GM18502 (cell line): ENCODE measurements around the gene TAF4B.
"Not testable (repeated sequence)": the region's sequence is repeated elsewhere in the genome, so short reads cannot be mapped to it uniquely, and the experiment has no call there.

Source experiments
- ATAC-seq: cut with Tn5 transposase; IDR thresholded peaks from one replicate; pipeline ENCODE4 v1.9.1; 2021; ENCODE audit warnings: mild to moderate bottlenecking; ENCODE audit not compliant: unreplicated experiment, poor library complexity

TAF4B gene

DNA sequence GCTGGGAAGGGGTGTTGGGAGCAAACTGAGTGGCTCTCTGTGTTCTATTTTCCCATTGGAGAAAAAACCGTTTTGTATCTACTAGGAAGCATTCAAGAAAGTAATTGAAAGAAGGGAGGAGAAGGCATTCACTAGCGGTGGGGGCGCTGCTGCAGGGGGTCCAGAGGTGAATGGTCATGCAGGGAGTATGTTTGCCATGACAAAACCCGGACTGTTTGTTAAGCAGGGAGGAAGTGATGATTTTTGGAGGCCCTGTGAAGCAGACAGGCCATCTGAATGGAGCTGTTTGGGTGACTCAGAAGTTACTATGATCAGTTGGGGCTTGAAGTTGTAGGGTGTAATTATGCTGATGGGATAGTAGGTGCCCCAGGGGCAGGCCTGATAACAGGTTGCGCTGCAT, 7.0 kb downstream of the TAF4B start:
- ATAC-seq, result no peak

DNA sequence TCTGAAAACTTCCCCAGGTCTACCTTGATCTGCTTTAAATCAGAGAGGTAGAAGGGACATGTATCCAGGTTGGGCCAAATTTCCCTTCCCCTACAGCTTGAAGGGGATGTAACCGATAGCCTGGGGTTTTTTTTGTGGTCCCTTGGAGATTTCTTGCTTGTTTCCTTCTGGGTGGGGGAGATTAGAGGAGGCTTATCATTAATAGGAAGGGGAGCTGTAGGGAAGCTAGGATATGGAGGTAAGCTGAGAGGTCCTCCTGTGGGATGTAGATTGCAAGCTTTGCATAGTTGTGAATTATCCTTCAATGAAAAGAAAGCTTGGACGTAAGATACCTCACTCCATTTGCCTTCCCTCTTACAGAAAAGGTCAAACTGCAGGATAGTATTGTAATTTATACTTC, 11.1 kb downstream of the TAF4B start:
- ATAC-seq, result not testable (repeated sequence)

DNA sequence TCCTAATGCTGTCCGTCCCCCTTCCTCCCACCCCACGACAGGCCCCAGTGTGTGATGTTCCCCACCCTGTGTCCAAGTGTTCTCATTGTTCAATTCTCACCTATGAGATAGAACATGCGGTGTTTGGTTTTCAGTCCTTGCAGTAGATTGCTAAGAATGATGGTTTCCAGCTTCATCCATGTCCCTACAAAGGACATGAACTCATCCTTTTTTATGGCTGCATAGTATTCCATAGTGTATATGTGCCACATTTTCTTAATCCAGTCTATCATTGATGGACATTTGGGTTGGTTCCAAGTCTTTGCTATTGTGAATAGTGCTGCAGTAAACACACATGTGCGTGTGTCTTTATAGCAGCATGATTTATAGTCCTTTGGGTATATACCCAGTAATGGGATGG, 12.5 kb downstream of the TAF4B start:
- not testable (repeated sequence) for ATAC-seq

DNA sequence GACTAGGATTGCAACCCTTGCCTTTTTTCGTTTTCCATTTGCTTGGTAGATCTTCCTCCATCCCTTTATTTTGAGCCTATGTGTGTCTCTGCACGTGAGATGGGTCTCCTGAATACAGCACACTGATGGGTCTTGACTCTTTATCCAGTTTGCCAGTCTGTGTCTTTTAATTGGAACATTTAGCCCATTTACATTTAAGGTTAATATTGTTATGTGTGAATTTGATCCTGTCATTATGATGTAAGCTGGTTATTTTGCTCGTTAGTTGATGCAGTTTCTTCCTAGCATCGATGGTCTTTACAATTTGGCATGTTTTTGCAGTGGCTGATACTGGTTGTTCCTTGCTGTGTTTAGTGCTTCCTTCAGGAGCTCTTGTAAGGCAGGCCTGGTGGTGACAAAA, 16.1 kb downstream of the TAF4B start:
- ATAC-seq, result not testable (repeated sequence)

DNA sequence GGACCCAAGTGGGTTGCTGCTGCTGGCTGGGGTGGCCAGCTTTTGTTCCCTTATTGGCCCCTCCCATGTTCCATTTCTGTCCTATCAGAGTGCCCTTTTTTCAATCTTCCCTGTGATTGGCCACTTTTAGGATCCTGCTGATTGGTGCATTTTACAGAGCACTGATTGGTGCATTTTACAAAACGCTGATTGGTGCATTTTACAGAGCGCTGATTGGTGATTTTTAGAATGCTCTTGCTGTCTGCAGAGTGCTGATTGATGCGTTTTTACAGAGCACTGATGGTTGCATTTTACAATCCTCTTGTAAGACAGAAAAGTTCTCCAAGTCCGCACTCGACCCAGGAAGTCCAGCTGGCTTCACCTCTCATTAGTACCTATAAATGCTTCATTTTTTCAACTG, 19.2 kb downstream of the TAF4B start:
- ATAC-seq, result not testable (repeated sequence)

DNA sequence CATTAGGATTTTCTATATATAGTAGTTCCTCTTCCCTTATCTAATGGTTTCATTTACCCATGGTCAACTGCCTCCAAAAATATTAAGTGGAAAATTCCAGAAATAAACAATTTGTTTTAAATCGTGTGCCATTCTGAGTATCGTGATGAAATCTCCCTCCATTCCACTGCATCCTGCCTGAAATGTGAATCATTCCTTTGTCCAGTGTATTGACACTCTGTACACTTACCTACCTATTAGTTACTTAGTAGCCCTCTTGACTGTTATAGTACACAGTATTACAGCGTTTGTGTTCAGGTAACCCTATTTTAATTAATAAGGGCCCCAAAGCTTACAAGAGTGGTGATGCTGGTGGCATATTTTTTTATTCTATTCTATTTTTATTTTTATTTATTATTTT, 26.2 kb downstream of the TAF4B start:
- no peak for ATAC-seq

DNA sequence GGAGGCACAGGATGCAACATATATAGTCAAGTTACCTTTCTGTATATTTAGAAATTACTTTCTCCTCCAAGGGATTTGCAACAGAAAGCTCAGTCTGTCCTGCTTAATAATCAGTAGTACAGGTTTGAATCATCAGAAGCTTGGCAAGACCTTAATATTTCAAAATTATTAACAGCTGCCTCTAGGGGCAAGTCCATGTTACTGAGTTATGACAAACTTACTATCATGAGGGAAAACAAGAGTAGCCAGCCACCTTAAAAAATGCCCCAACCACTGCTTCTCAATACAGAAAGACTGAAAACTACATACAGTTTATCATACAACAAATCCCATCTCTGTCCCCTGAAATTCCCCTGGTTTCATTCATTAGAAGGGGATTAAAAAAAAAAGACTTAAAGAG, 28.6 kb downstream of the TAF4B start:
- peak; percentile 64 for ATAC-seq

DNA sequence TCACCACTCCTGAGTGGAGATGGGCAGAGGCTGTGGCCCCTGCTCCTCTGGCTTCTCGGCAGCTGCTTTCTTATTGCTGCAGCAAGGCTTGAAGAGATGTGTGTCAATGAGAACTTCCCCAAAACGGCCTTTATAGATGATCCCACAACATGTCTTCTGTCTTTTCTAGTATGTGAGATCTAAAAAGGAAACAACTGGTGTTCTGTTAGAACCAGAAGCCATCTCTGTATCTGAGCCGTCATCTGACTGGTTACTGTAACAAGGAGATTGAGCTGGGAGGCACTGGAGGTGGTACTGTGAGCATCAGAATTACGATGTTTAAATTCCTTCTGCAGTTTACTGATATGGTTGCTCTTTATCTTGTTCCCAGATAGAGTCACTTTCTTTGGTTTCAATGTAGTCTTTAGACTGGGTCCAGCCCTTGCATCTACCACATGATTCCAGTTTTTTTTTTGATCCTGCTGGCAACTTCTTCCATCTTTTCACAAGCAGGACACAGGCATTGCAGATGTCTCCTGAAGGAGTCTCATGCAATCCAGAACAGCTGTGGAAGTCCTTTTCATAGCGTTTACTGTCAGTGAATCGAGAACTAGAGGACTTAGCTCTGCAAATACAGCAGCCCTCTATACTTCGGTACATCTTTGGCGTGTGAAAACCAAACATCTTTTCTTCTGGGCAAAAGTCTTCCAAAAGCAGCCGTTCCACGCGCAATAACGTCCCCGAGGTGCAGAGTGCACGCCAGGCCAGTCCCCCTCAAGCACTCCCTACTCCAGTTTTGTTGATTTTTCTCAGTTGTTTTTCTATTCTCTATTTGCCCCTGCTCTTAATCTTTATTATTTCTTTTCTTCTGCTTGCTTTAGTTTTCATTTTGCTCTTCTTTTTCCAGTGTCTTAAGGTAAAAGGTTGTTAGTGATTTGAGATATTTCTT, 29.7 kb downstream of the TAF4B start:
- ATAC-seq, result no peak

DNA sequence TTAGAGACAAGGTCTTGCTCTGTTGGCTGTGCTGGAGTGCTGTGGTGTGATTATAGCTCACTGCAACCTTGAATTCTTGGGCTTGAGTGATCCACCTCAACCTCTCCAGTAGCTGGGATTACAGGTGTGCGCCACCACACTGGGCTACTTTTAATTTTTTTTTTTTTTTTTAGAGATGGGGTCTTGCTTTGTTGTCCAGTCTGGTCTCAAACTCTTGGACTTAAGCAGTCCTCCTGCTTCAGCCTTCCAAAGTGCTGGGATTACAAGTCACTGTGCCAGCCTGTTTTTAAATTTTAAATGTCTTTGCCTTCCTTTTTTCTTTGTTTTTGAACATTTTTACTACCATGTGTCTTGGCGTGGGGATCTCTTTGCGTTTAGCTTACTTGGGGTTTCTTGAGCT, 32.5 kb downstream of the TAF4B start:
- ATAC-seq, result no peak

DNA sequence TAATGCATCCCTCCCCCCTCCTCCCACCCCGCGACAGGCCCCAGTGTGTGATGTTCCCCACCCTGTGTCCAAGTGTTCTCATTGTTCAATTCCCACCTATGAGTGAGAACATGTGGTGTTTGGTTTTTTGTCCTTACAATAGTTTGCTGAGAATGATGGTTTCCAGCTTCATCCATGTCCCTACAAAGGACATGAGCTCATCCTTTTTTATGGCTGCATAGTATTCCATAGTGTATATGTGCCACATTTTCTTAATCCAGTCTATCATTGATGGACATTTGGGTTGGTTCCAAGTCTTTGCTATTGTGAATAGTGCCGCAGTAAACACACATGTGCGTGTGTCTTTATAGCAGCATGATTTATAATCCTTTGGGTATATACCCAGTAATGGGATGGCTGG, 33.2 kb downstream of the TAF4B start:
- not testable (repeated sequence) for ATAC-seq

DNA sequence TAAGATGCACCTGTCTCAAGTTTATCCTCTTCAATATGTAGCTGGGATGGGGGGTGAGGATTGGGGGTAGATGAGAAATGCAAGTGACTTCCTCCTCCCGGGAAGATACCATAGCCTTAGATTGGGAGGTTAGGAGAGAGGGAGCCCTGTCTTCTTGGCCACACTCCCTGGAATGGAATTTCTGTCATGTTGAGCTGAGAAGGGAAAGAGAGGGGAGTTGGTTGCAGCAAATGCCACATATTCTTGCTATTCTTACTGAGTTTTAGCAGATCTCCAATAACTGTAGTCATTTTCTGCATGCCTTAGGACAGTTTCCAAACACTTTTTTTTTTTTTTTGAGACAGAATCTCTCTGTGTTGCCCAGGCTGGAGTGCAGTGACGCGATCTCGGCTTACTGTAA, 35.9 kb downstream of the TAF4B start:
- no peak for ATAC-seq

DNA sequence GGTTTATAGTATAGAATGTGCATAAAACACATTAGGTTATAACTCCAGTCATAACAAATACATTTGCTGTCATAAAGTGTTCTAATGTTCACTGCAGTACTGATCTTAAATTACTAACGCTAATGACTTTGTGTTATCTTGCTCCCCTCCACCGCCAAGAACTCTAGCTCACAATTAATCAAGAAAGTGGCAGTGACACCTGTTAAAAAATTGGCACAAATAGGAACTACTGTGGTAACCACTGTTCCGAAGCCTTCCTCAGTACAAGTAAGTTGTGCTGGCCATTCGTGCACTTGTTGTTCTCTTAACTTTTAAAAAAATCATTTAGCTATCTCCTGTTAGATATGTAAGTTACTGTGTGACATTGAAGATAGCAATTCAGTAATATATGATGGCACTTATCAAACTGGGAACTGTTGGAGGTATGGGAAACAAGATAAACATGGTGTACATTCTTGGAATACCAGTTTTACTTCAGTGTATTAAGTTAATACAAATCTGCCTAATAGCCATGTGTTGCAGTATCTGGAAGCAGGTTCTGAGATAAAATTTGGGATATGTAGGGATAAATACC, 41.2 kb downstream of the TAF4B start:
- ATAC-seq, result no peak

DNA sequence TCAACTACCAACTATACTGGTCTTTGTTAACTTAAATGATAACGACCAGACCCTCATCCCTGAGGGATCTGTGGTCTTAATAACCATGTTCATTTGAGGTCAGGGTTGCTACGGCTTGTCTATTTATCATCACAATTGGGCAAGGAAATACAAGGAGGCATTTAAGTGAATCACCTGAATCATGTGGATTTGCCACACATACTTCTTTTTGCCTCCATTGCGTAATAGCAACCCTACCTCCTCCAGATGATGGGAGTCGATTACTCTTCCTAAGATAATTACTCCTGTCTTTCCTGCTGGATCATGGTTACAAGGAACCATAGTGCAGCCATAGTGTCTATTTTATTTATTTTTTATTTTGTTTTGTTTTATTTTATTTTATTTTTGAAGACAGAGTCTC, 42.2 kb downstream of the TAF4B start:
- ATAC-seq, result no peak

DNA sequence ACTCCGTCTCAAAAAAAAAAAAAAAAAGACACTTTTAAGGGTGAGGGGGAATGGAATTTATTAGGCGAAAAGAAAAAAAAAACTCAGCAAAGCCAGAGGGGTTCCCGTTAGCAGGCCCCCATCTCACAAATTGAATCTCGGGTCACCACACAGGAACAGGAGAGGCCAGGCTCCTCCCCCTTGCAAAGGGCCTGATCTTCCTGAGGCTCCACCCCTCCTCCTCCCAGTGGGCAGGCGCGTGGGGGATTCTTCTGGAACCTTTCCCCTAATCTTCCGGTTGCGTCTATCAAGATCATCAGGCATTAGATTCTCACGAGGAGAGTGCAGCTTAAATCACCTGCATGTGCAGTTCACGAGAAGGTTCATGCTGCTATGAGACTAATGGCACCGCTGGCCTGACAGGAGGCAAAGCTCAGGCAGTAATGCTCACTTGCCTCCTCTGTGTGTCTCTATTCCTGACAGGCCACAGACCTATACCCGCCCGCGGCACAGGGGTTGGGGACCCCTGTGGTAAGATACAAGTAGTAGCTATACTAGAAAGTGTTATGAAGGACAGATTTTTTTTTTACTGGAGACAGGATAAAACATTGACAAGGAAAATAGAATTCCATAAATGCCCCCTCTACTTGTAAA, 45.8 kb downstream of the TAF4B start:
- no peak for ATAC-seq

DNA sequence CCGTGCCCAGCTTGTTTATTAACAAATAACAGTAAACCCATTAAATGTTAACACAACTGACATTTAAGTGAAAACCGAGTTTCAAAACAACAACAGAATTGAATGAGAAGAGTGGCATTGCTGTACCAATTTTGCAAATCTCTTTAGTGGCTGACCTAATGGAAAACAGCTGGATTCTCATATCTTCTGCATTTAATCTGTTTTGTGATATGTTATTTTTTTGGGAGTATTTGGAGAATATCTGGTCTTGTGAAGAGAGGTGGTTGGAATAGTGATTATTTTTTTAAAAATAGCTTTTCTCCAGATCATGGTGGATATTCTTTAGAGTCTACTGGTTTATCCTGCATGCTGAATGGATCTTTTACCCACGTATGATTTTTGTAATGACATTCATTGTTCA, 51.1 kb downstream of the TAF4B start:
- no peak for ATAC-seq

DNA sequence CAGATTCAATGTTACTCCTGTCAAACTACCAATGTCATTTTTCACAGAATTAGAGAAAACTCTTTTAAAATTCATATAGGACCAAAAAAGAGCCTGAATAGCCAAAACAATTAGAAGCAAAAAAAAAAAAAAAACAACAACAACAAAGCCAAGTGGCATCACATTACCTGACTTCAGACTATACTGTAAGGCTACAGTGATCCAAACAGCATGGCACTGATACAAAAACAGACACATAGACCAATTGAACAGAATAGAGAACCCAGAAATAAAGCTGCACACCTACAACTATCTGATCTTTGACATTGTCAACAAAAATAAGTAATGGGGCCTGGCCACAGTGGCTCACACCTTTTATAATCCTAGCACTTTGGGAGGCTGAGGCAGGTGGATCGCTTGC, 53.2 kb downstream of the TAF4B start:
- no peak for ATAC-seq

DNA sequence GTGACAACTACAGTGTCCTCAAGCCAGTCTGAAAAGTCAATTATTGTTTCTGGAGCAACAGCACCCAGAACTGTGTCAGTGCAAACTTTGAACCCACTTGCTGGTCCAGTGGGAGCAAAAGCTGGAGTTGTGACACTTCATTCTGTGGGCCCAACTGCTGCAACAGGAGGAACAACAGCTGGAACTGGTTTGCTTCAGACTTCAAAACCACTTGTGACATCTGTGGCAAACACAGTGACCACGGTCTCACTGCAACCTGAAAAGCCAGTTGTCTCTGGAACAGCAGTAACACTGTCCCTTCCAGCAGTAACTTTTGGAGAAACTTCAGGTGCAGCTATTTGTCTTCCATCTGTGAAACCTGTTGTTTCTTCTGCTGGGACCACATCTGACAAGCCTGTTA, 59.8 kb downstream of the TAF4B start:
- no peak for ATAC-seq

DNA sequence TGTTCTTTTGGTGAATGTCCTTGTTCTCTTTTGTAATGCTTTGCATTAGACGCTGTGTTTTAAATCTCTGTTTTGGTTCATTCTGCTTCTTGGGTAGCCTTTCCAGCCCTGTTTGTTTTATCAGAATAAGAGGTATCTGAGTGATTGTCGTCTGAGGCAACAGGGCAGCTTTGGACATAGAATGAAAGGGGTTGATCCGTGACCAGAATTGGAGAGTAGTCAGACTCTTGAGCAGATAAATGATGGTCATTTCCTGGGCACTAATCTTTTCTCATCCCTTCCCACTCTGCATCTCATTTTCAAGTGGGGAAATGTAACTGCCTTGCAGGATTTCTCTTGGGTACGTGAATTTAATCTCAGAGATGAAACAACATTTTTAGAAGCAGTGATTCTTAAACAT, 61.4 kb downstream of the TAF4B start:
- ATAC-seq, result no peak

DNA sequence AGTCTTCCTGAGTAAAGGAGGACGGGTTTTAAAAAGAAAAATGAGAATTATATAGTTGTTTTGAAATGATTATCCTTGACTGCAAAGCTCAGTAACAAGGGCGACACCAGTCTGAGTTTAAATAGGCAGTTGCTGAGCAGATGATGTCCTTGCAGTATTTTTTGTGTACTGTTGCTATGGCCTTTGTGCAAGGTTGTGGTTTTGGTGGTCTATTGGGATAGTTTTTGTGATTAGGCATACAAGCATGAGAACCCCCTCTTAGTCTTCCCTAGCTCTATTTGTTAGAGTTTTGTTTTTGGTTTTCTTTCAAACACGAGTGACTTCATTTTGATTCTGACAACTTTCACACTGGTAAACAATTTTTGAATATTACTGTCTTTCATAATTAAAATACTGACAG, 64.1 kb downstream of the TAF4B start:
- no peak for ATAC-seq

DNA sequence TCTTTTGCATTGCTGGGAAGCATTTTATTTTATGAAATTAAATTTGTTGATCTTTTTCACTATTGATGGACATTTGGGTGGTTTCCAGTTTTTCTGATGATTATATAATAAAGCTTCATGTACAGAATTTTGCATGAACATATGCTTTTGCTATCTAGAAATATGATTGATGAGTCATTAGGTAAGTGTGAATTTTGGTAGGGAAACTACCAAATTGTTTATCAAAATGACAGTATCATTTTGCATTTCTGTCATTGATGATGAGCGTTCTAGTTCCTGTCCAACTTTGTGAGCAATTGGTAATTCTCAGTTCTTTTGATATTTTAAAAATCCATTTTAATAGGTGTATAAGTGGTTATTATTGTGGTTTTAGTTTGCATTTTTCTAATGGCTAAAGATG, 67.7 kb downstream of the TAF4B start:
- ATAC-seq, result no peak

DNA sequence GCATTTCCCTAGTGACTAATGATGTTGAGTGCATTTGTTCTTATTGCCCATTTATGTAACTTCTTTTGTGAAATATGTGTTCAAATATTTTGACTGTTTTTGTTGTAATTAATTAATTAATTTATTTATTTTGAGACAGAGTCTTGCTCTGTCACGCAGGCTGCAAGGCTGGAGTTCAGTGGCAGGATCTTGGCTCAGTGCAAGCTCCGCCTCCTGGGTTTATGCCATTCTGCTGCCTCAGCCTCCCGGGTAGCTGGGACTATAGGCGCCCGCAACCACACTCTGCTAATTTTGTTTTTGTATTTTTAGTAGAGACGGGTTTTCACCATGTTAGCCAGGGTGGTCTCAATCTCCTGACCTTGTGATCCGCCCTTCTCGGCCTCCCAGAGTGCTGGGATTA, 71.9 kb downstream of the TAF4B start:
- ATAC-seq, result peak; percentile 42

DNA sequence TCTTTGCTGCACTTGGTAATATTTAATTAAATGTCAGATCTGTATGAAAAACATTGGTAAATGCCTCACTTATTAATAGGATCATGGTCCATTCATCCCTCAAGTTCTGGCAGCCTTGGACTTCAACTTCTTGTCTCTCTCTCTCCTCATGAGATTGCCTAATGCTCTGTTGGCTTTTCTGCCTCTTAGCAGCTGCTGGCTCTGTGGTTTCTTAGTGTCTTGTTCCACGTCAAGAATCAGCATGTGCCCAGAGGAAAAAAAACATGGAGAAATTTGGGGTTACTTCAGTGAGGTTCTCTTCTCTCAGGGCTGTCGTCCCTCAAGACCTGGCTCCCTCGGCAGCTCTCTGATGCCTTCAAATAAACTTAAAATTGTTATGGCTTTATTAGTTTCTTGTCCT, 75.4 kb downstream of the TAF4B start:
- no peak for ATAC-seq
